ENCODE data around the gene ITPRID1.

The ITPRID1 gene

GRCh38 chr7:31646942-31647341, 133.1 kb downstream of the ITPRID1 start:
- DNase-seq = no peak

DNA sequence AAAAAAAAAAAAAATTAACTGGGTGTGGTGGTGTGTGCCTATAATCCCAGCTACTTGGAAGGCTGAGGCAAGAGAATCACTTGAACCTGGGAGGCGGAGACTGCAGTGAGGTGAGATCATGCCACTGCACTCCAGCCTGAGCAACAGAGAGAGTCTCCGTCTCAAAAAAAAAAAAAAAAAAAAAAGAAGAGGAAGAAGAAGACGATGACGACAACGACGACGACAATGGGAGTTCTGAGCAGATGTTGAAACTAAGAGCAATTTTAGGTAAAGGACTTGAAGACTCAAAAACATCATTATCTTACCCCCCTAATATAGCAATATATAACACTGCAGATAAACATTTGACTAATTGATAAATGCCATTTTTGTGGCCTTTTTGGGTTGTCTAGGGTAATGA, 133.6 kb downstream of the ITPRID1 start:
- no peak for DNase-seq

DNA sequence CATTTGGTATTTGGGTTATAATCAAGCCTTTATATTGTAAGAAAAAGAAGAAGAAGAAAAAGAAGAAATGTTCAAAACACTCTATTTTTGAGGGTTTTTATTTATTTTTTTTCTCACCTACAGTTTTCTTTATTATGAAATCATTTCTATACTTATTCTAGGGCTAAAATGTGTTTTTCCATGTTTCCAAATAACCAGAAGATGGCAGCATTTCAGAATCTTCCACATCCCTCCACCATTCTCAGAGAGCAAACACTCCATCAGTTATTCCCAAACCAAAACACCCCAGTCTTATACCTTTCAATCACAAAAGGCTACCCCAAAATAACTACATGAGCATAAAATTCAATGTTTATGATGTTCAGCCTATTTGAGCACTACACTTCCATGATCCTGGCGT, 134.4 kb downstream of the ITPRID1 start:
- DNase-seq = no peak

GRCh38 chr7:31648880-31649279, 135.0 kb downstream of the ITPRID1 start:
- DNase-seq = no peak

GRCh38 chr7:31651234-31652062, 137.6 kb downstream of the ITPRID1 start:
- DNase-seq = no peak

DNA sequence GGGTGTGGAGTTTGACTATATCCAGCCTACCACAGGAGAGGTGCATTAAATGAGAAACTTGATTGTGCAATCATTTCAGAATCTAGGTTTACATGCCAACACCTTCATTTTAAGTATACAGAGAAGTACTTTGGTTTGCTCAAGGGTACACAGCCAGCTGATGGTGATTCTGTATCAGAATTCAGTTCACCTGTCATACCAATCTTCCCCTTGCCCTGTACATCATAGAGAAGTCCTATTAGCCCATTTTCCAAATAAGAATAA, 138.1 kb downstream of the ITPRID1 start:
- no peak for DNase-seq

DNA sequence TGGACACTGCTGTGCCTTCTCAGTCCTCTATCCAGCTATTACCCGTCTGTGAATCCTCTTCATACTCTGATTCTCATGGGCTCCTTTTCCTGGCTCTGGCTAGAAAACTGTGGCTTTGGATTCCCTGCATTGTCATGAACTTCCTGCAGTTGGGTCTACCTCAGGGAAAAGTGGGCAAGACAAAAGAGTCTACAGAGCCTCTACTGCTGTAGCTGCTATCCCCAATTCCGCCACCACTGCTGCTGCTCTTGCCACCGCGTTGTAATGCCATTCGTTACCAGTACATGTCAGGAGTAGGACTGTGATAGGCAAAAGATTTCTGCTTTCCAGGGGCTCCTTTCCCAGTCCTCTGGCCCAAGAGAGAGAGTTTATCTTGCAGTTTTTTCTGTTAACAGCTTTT, 149.2 kb downstream of the ITPRID1 start:
- no peak for DNase-seq

GRCh38 chr7:31664890-31665289, 151.0 kb downstream of the ITPRID1 start:
- DNase-seq = no peak

GRCh38 chr7:31665546-31665945, 151.7 kb downstream of the ITPRID1 start:
- no peak for DNase-seq

- no peak for DNase-seq
These were observed 155.6 kb downstream of the ITPRID1 start for GRCh38 chr7:31669461-31669860.

GRCh38 chr7:31679574-31680305, 165.8 kb downstream of the ITPRID1 start:
- DNase-seq = no peak

DNA sequence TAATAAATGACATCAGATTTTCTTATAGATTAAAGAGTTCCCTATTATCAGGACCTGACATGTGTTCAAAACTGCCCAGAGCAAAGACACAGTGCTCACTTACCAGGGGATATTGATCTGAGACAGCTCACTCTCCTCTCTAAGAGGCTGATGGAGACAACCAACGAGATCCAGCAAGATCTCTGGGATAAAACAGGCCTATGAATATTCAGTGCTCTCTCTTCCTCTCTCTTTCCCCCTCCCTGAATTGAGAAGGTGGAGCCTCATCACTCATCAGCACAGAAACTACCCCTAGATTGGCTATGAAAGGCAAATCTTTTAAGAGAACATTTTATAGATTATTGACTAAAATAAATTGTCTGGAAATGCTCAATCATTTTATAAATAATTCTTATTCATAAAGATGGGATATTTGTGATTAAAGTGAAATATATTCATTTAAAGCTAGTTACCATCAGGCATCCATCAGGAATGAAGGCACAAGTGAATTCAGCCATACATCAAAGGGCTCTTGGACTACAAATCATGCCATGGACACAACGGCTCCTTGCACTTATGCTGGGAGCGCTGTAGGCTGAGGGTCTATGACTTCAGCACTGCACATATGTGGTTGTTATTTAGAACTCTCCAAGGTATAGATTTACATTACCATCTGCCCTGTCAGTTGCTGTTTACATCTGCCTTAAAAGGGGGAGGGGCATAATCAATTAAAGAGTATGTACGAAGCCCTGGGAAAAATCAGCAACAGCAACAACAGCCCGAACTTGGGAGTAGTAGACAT, 169.7 kb downstream of the ITPRID1 start:
- no peak for DNase-seq

GRCh38 chr7:31687024-31687748, 173.3 kb downstream of the ITPRID1 start, which contains the start of gene PPP1R17:
Gene PPP1R17 (plus strand): TSS chr7:31687215. CDS start chr7:31692442, 5,227 bp downstream.
- DNase-seq = no peak

GRCh38 chr7:31688372-31688771, 174.5 kb downstream of the ITPRID1 start:
- no peak for DNase-seq

- no peak for DNase-seq
These were observed 175.1 kb downstream of the ITPRID1 start for GRCh38 chr7:31688996-31689395.

DNA sequence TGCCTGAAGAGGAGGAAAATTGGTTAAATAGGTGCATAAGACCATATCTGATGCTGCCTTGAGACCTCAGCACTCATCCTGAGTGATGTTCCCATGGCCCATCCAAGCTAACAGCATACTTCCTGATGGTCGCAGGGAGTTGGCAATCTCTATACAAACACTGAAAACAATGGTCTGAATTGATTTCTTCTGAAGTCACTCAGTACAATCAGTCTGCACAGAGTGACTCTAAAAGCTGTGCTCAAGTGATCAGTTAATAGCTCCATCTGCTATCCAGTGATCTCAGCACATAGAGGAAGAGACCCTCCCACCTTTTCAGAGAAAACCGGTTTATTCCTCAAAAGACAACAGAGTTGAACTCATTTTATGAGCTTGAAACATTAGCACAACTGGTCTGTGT, 177.0 kb downstream of the ITPRID1 start:
- DNase-seq = no peak

- DNase-seq = no peak
These were observed 178.6 kb downstream of the ITPRID1 start for GRCh38 chr7:31692451-31692850.

GRCh38 chr7:31692871-31693270, 179.0 kb downstream of the ITPRID1 start:
- DNase-seq = no peak

DNA sequence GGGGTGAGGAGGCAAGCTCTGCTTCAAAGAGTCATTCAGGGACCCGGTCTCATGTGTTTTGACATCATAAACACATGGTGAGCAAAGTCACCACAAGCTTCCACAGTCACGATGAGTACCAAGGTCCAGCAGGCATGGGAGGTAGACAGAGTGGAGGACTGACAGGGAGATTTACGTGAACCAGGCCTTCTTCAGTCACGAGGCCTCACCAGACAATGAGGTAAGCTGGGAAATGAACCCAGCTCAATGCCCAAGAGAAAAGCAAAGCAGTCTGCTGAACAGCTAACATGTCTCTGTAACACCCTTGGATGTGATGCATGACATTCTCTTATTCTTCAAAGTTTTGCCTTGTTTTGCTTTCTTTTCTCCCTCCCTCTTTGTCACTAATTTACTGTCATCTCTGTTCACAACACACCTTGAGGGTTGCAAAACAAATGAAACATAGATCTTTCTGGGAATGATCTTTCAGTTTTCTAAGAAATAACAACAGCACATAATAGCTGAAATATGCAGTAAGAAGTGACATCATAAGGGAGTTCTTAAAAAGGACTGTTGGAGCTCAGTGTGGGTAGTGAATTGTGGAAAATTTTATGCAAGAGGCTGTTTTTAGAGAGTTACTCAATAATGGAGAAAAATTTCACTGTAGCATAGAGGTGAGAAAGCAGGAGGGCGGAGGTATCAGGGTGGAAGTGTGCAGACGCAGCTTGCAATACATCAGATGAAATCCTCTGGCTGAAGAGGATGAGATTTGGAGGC, 182.1 kb downstream of the ITPRID1 start:
- no peak for DNase-seq

- DNase-seq = no peak
These were observed 185.2 kb downstream of the ITPRID1 start for GRCh38 chr7:31699050-31699449.

DNA sequence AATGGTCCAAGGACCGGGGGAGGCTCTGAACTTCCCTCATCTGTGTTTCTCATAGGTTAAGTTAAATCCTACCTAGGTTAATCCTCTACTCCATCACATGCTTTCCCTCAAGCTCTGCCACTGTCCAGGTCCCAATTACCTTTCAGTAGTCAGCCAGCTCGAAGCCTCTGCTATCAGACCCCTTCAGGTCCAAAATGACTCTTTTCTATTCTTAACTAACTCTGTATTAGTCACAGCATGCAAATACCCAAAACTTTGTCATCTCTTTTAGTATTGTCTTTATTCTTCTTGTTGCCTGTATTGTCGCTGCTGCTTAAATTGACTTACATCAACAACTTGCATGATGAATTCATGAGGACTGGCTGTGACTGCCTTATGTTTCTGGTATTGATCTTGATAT, 188.5 kb downstream of the ITPRID1 start:
- no peak for DNase-seq

GRCh38 chr7:31705377-31705776, 191.5 kb downstream of the ITPRID1 start:
- DNase-seq = no peak

Data from activated CD4-positive, alpha-beta T cell treated with anti-CD3 and anti-CD28 coated beads for 4 hours (primary cell).